Vagina (tissue), 2 donors: Measurements from ENCODE around the gene DKK3.

ENCODE experiments used
- CTCF ChIP-seq, 3 experiments: fragments of 450-650 bp in 2 of 3; fragments of 200-600 bp in 1 of 3; sonication (generic) in 1 of 3; IDR thresholded peaks; one replicate each; pipeline ENCODE4 v1.5.1; 2017 to 2019; ENCODE audit warnings: antibody characterized with exemption in 3 of 3, mild to moderate bottlenecking in 2 of 3, moderate library complexity in 2 of 3
- POLR2A ChIP-seq, 2 donors: fragments of 450-650 bp; IDR thresholded peaks; one replicate each; pipeline ENCODE4 v1.6.1; 2017; ENCODE audit warnings: antibody characterized with exemption in 2 of 2, mild to moderate bottlenecking in 2 of 2, moderate library complexity in 2 of 2

- TF ChIP-seq CTCF (IDR thresholded peaks at IDR 0.05) = no peak
- no peak for TF ChIP-seq POLR2A (IDR thresholded peaks at IDR 0.05)
Observed at GRCh38 chr11:12028303-12028702, 19.9 kb upstream of the DKK3 start.
